ENCODE results near the gene ERGIC3.
"Not testable (repeated sequence)": the region's sequence is repeated elsewhere in the genome, so short reads cannot be mapped to it uniquely, and the experiment has no call there.

ERGIC3 gene

DNA sequence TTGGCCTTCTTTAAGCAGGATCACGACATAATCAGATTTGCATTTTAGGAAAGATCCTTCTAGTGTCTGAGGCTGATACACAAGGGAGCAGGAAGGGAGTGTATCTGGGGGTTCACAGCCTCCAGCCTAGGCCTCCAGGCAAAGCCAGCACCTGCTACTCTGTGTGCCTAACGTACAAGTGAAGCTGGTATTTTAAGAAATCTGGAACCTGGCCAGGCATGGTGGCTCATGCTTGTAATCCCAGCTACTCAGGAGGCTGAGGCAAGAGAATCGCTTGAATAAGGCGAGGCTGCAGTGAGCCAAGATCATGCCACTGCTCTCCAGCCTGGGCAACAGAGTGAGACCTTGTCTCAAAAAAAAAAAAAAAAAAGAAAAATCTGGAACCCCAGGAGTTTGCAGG is 13.6 kb downstream of the ERGIC3 start:
- peaks cover 19% of the 10 kb centered on the region for H3K36me3 ChIP-seq (ENCODE audit: control insufficient read depth, insufficient read depth, low read length)
- not testable (repeated sequence) for H3K27me3 ChIP-seq (ENCODE audit: control insufficient read depth, insufficient read depth, low read length); H3K9me3 ChIP-seq (ENCODE audit: control insufficient read depth, low read length); H3K4me1 ChIP-seq (ENCODE audit: control insufficient read depth, insufficient read depth, low read length); H3K4me3 ChIP-seq (ENCODE audit: low read length); H3K9ac ChIP-seq (ENCODE audit: low read length)

GRCh38 chr20:35555951-35556645 is 14.2 kb downstream of the ERGIC3 start:
- Histone ChIP-seq H3K27me3 (ENCODE audit: control insufficient read depth, insufficient read depth, low read length) (no peaks in the 10 kb centered on the region), H3K4me1 (ENCODE audit: control insufficient read depth, insufficient read depth, low read length) (peaks cover 7% of the 10 kb centered on the region), H3K36me3 (ENCODE audit: control insufficient read depth, insufficient read depth, low read length) (peaks cover 19% of the 10 kb centered on the region), H3K9ac (ENCODE audit: low read length) (no peak overlapping the region), H3K4me3 (ENCODE audit: low read length) (no peak overlapping the region), H3K9me3 (ENCODE audit: control insufficient read depth, low read length) (no peaks in the 10 kb centered on the region)

DNA sequence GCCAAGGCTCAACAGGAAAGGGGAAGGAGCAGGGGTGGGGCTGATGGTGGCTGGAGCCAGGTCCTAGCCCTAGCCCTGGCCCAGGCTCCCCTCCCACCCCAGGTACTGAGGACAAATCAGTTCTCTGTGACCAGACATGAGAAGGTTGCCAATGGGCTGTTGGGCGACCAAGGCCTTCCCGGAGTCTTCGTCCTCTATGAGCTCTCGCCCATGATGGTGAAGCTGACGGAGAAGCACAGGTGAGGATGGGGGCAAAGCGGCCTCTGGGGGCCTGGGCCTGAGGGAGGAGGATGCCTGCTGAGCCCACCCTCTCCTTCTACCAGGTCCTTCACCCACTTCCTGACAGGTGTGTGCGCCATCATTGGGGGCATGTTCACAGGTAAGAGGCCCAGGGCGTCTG is 15.0 kb downstream of the ERGIC3 start:
- Histone ChIP-seq H3K4me3 (ENCODE audit: low read length) (no peak overlapping the region), H3K4me1 (ENCODE audit: control insufficient read depth, insufficient read depth, low read length) (peaks cover 7% of the 10 kb centered on the region), H3K27me3 (ENCODE audit: control insufficient read depth, insufficient read depth, low read length) (no peaks in the 10 kb centered on the region), H3K9ac (ENCODE audit: low read length) (no peak overlapping the region), H3K36me3 (ENCODE audit: control insufficient read depth, insufficient read depth, low read length) (peaks cover 24% of the 10 kb centered on the region), H3K9me3 (ENCODE audit: control insufficient read depth, low read length) (no peaks in the 10 kb centered on the region)

DNA sequence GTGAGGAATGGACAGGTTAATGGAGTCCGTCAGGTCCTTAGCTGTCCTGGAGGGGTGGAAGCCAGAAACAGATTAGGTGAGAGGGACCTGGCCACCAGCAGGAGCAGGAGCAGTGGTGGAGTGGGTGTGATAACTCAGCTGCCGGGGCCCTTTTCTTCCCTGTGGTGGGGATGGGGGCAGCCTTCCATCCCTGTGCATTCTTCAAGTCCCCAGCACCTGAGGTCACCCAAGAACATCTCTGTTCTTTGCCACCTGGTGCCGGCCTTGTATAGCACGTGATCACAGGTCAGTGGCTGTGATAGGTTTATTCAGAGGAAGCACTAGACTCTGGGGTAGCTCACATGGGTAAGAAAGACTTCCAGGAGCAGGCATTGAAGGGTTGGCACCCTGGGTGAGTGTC is 16.6 kb downstream of the ERGIC3 start:
- Histone ChIP-seq H3K9ac (ENCODE audit: low read length) (no peak overlapping the region), H3K4me3 (ENCODE audit: low read length) (no peak overlapping the region), H3K36me3 (ENCODE audit: control insufficient read depth, insufficient read depth, low read length) (peaks cover 24% of the 10 kb centered on the region), H3K27me3 (ENCODE audit: control insufficient read depth, insufficient read depth, low read length) (no peaks in the 10 kb centered on the region), H3K9me3 (ENCODE audit: control insufficient read depth, low read length) (no peaks in the 10 kb centered on the region), H3K4me1 (ENCODE audit: control insufficient read depth, insufficient read depth, low read length) (peaks cover 7% of the 10 kb centered on the region)

DNA sequence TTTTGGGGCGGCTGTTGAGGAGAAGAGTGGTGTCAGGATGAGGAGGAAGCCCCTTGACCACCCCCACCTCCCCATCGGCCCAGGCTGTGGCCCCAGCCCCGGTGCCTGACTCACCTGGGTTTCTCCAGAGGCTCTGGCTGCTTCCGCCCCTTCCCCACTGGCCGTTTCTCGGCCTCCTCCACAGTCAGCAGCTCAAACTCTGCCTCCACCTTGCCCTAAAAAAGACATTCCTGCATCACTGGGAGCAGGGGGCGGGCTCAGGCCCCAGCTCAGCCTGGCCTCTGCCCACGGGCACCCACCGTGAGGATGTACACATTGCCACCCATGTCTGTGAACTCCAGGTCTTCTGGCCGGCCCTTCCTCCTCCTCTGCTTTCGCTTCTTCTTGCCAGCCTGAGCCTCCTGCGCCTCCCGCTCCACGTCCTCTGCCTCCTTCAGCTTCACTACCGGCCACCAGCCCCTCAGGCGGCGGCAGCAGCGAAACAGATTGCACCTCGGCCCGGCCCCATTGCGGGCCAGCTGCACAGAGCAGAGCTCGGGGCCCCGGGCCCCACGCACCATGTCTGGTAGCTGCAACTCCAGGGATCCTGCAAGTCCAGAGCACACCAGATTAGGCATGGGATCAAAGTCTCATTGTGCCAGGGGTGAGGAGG is 17.3 kb downstream of the ERGIC3 start:
- H3K27me3 ChIP-seq (ENCODE audit: control insufficient read depth, insufficient read depth, low read length) = no peaks in the 10 kb centered on the region
- no peak overlapping the region for H3K9ac ChIP-seq (ENCODE audit: low read length)
- H3K9me3 ChIP-seq (ENCODE audit: control insufficient read depth, low read length) = no peaks in the 10 kb centered on the region
- no peak overlapping the region for H3K4me3 ChIP-seq (ENCODE audit: low read length)
- peaks cover 7% of the 10 kb centered on the region for H3K4me1 ChIP-seq (ENCODE audit: control insufficient read depth, insufficient read depth, low read length)
- H3K36me3 ChIP-seq (ENCODE audit: control insufficient read depth, insufficient read depth, low read length) = peaks cover 24% of the 10 kb centered on the region

- Histone ChIP-seq H3K4me3 (ENCODE audit: low read length) (no peak overlapping the region), H3K9me3 (ENCODE audit: control insufficient read depth, low read length) (no peaks in the 10 kb centered on the region), H3K9ac (ENCODE audit: low read length) (no peak overlapping the region), H3K36me3 (ENCODE audit: control insufficient read depth, insufficient read depth, low read length) (peaks cover 21% of the 10 kb centered on the region), H3K4me1 (ENCODE audit: control insufficient read depth, insufficient read depth, low read length) (peaks cover 7% of the 10 kb centered on the region), H3K27me3 (ENCODE audit: control insufficient read depth, insufficient read depth, low read length) (no peaks in the 10 kb centered on the region)
These were observed 18.2 kb downstream of the ERGIC3 start for GRCh38 chr20:35560105-35560511.

- Histone ChIP-seq H3K36me3 (ENCODE audit: control insufficient read depth, insufficient read depth, low read length) (peaks cover 17% of the 10 kb centered on the region), H3K9me3 (ENCODE audit: control insufficient read depth, low read length) (no peaks in the 10 kb centered on the region), H3K4me1 (ENCODE audit: control insufficient read depth, insufficient read depth, low read length) (peaks cover 7% of the 10 kb centered on the region), H3K27me3 (ENCODE audit: control insufficient read depth, insufficient read depth, low read length) (no peaks in the 10 kb centered on the region), H3K4me3 (ENCODE audit: low read length) (no peak overlapping the region), H3K9ac (ENCODE audit: low read length) (no peak overlapping the region)
These were observed 18.7 kb downstream of the ERGIC3 start for GRCh38 chr20:35560541-35560940.

DNA sequence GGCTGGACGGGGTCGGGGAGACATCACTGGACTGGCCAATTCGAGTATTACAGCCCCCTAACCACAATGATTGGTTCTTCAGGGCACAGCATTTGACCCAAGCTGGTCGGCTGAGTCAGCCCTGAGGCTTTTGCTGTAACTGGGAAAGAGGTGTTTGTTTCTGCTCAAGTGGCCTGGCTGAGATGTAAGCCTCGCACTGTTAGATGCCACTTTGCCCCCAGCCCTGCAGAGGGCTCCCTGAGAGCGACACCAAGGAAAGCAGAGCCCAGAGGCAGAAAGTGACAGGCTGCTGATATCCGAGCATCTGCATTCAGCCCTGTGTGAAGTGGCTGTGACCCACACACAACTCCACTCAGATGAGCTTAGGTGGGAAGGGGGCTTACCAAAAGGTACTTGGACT is 19.4 kb downstream of the ERGIC3 start:
- Histone ChIP-seq H3K9ac (ENCODE audit: low read length) (no peak overlapping the region), H3K4me3 (ENCODE audit: low read length) (no peak overlapping the region), H3K36me3 (ENCODE audit: control insufficient read depth, insufficient read depth, low read length) (peaks cover 17% of the 10 kb centered on the region), H3K9me3 (ENCODE audit: control insufficient read depth, low read length) (no peaks in the 10 kb centered on the region), H3K27me3 (ENCODE audit: control insufficient read depth, insufficient read depth, low read length) (no peaks in the 10 kb centered on the region), H3K4me1 (ENCODE audit: control insufficient read depth, insufficient read depth, low read length) (peaks cover 7% of the 10 kb centered on the region)

DNA sequence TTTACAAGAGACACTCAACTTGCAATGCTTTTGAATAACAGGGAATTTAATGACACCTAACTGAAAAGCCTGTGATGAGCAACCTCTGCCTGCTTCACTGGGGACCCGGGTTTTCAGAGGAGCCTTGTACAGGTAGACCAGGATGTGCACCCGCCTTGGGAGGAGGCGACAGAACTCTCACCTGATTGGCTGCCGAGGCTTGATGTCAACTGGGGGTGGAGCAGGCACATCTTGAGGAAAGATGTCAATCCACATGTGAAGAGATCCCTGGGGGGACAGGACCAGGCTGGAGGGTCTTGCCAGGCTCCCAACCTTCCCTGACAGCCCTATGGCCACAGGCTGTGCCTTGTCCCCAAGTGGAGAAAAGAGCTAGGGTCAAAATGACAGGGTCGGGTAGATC is 19.8 kb downstream of the ERGIC3 start:
- Histone ChIP-seq H3K4me1 (ENCODE audit: control insufficient read depth, insufficient read depth, low read length) (peaks cover 7% of the 10 kb centered on the region), H3K4me3 (ENCODE audit: low read length) (no peak overlapping the region), H3K36me3 (ENCODE audit: control insufficient read depth, insufficient read depth, low read length) (peaks cover 17% of the 10 kb centered on the region), H3K9ac (ENCODE audit: low read length) (no peak overlapping the region), H3K9me3 (ENCODE audit: control insufficient read depth, low read length) (no peaks in the 10 kb centered on the region), H3K27me3 (ENCODE audit: control insufficient read depth, insufficient read depth, low read length) (no peaks in the 10 kb centered on the region)

GRCh38 chr20:35562541-35563110 is 20.7 kb downstream of the ERGIC3 start:
- Histone ChIP-seq H3K4me1 (ENCODE audit: control insufficient read depth, insufficient read depth, low read length) (peaks cover 7% of the 10 kb centered on the region), H3K9ac (ENCODE audit: low read length) (no peak overlapping the region), H3K9me3 (ENCODE audit: control insufficient read depth, low read length) (no peaks in the 10 kb centered on the region), H3K27me3 (ENCODE audit: control insufficient read depth, insufficient read depth, low read length) (no peaks in the 10 kb centered on the region), H3K36me3 (ENCODE audit: control insufficient read depth, insufficient read depth, low read length) (peaks cover 14% of the 10 kb centered on the region), H3K4me3 (ENCODE audit: low read length) (no peak overlapping the region)

GRCh38 chr20:35563834-35564233 is 22.0 kb downstream of the ERGIC3 start:
- peaks cover 7% of the 10 kb centered on the region for H3K4me1 ChIP-seq (ENCODE audit: control insufficient read depth, insufficient read depth, low read length)

DNA sequence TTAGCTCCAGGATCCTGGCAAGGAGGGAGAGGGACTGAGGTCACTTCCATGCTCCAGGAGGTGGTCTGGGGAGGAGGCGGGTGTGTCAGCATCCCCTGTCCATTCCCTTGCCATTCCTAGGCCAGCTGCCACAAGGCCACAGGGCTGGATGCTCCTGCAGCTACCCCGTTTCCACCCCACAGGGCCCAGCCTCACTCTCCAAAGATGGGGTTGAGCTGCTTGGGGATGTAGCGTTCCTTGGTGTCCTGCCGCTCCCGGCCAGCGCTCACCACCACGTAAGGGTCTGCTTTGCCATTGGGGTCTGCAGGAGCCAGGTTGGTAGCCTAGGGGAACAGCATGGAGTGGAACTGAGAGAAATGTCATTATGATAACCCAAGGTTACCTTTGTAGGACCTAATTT is 23.0 kb downstream of the ERGIC3 start:
- H3K9me3 ChIP-seq (ENCODE audit: control insufficient read depth, low read length) = no peaks in the 10 kb centered on the region
- H3K4me1 ChIP-seq (ENCODE audit: control insufficient read depth, insufficient read depth, low read length) = peaks cover 3% of the 10 kb centered on the region
- peaks cover 4% of the 10 kb centered on the region for H3K36me3 ChIP-seq (ENCODE audit: control insufficient read depth, insufficient read depth, low read length)
- no peak overlapping the region for H3K4me3 ChIP-seq (ENCODE audit: low read length)
- no peak overlapping the region for H3K9ac ChIP-seq (ENCODE audit: low read length)
- no peaks in the 10 kb centered on the region for H3K27me3 ChIP-seq (ENCODE audit: control insufficient read depth, insufficient read depth, low read length)

More at GRCh38 chr20:35563834-35564233, 22.0 kb downstream of the ERGIC3 start:
- no peaks in the 10 kb centered on the region for H3K27me3 ChIP-seq (ENCODE audit: control insufficient read depth, insufficient read depth, low read length)
- peaks cover 4% of the 10 kb centered on the region for H3K36me3 ChIP-seq (ENCODE audit: control insufficient read depth, insufficient read depth, low read length)
- H3K4me3 ChIP-seq (ENCODE audit: low read length) = no peak overlapping the region
- no peak overlapping the region for H3K9ac ChIP-seq (ENCODE audit: low read length)
- no peaks in the 10 kb centered on the region for H3K9me3 ChIP-seq (ENCODE audit: control insufficient read depth, low read length)

All from mucosa of stomach (tissue), 1 donor.